ENCODE results near the gene GATA2.

The GATA2 gene

DNA sequence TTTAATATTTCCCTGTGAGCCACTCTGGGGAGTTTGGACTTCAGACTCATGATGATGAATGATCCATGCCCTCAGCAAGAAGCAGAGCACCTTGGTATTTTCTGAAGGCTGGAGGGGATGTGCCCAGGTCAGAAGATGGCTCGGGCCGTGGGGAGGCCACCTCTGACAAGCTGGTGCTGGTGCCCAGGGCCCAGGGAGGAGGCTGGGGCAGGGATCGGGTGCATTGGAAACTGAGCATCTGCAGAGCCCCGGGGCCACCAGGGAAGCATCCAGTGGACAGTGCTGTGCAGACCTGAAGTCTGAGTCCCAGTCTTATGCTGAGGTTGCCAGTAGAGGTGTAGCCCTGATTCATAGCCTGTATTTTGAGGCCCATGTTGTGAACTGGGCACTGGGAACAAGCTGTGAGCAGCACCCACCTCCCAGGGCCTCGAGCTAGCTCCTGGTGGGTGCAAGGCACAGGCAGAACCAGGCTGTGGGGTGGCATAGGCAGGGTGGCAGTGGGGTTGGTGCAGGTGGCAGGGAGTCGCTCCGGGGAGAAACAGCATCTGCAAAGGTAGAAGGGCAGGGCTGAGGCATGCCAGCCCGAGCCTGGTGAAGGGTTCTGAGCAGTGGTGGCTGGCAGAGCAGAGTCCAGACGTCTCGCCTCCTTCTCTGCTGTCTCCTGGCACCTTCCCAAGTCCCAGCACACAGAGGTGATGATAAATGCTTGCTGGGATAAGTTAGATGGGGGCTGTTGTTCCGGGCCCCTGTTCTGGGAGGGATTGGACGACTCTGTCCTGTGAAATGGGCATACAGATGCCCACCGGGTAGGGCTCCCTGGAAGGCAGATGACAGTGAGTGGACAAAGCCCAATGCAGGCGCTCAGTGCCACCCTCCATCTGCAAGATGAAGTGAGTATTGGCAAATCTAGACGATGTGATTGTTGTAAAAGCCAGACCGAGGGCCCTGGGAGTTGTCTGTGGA is 36.9 kb downstream of the GATA2 start:
- FAIRE-seq: no peak

GRCh38 chr3:128455116-128455515 is 37.9 kb downstream of the GATA2 start:
- FAIRE-seq: no peak

DNA sequence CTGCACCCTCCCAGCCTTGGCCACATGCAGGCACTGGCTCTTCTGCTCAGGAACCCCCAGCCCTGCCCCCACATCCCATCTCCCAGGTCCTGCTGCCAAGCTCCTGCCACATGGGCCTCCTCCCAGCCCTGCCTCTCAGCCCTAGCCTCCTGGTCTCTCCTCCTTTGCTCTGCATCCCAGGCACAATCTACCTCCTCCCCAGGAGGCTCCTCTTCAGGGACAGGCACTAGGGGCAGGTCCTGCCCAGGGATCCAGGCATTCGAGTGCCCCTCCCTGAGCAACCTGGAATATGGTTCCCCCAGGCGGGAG is 38.7 kb downstream of the GATA2 start:
- no peak for FAIRE-seq

DNA sequence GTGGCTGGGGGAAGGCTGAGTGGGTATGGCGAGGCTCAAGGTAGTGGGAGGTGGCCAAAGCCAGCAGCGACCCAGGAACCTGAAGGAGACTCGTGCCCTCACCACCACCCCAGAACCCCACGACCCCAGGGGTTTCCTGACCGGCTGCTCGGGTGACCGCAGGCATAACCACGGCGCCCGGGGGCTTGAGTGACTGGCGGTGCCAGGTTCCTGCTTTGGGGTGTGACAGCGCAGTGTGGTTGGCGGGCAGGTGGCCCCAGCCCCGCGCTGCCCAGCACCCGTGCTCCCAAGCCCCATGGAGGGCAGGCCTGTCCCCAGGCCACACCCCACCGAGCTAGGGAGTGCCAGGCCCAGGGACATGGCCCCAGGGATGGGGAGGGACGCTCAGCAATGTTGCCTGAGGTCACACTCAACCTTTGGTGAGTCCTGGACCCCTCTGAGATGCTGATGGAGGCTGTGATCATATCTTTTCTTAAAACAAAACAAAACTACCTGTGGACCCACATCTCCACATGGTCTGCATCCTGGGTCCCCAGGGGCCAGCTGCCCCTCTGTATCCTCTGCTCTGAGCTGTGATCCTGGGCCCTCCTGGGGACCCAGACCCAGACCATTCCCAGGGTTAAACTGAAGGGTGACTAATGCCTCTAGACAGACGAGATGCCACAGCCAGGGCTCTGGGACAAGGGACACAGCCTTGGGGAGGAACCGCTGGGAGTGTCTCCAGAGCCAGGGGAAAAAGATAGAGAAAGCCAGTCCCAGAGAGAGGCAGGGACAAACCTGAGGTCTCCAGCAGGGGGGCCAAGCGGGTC is 39.3 kb downstream of the GATA2 start:
- no peak for FAIRE-seq

DNA sequence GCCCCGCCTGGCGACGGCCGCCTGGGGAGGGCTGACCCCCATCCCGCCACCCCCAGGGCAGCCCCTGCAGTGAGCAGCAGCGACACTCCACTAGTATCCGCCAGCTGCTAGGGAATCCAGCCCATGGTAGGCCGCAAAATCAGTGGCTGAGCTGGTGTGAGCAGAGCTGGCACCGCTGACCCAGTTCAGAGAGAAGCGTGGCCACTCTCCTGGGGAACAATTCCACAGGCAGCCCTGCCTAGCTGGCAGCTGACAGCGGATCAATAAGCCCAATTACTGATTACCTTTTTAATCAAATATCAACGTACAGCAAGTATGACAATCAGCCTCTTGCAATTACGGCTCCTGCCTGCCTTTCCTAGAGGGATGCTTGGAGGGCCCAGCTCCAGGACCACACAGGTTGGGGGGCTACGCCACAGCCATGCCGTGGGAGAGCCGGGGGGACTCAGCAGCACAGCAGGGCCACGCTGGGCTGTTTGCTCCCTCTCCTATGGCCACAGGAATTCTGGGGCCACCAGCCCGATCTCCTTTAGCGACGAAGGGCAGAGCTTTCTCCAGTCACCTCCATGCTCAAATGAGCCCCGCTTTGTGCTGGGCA is 40.2 kb downstream of the GATA2 start:
- FAIRE-seq: no peak

DNA sequence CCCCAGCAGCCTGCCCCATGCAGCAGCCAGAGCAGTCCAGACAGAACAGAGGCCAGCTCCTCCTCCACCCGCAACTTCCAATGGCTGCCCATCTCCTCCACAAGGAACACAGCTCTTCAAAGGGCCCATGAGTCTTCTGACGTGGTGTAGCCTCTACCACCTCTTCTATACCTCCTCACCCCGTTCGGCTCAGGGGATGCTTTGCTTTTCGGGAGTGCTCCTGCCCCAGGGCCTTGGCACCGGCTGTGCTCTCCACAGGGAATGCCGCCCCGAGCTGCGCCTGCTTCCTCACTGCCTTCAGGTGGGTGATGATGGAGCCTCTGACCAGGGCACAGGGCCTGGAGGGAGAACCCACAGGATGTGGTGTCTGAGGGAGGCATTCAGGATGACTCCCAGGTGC is 40.9 kb downstream of the GATA2 start:
- no peak for FAIRE-seq

GRCh38 chr3:128449111-128449638 is 43.8 kb downstream of the GATA2 start:
- FAIRE-seq: no peak

GRCh38 chr3:128448491-128448890 is 44.5 kb downstream of the GATA2 start:
- no peak for FAIRE-seq

GRCh38 chr3:128447561-128448013 is 45.4 kb downstream of the GATA2 start:
- FAIRE-seq: no peak

DNA sequence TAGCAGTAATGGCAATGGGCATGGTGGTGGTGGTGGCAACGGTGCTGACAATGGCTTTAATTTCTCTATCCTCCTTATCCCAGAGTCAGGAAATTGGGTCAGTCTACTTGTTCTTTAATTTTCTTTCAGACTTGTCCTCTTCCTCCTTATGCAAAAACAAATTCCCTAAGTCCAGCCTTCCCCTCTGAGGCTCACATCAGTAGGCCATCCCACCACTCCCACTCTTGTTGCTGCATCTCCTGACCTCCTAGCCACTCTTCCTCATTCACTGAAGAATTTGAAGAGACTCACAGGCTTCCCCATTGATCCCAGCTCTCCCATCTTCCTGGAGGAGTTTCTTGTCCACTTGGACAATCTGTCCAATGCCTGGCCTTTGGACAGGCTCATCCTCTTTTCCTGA is 46.2 kb downstream of the GATA2 start:
- no peak for FAIRE-seq

- FAIRE-seq: no peak
Measured at GRCh38 chr3:128445357-128445756, 47.6 kb downstream of the GATA2 start.

GRCh38 chr3:128443771-128444170 is 49.2 kb downstream of the GATA2 start:
- no peak for FAIRE-seq

DNA sequence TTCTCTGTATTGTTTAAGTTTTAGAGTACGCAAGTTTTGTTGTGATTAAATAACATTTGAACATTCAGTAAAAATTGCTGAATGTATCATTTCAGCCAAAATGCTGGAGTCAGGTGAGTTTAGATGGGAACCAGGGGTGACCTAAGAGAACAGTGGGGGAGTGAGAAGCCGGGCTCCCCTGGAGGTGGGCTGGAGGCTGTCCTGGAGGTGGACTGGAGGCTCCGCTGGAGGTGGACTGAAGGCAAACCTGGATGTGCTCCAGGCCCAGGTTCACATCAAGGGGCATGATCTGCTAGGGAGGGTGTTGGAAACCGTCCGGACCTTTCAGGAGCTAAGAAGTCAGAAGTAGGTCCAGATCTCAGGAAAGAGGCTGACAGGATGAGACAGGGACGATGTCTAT is 50.1 kb downstream of the GATA2 start:
- no peak for FAIRE-seq

DNA sequence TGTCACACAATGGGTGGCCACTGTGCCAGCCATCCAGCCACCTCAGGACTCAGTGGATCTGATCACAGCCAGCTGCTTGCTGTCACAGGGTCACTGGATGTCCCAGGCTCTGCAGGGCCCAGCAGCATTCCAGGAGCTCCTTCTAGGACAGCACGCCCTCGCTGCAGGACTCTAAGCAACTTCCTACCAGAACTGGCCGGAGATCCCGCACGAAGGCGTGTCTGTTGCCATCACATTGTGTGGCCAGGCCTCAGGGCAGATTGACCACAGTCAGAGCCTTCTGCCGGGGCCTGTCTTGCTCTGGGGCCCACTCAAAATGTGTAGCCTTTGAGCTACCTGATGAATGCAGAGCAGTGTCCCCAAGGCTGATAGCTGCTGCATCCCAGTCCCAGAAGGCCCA is 50.9 kb downstream of the GATA2 start:
- no peak for FAIRE-seq

- FAIRE-seq: no peak
Measured at GRCh38 chr3:128439226-128439625, 53.8 kb downstream of the GATA2 start.

- no peak for FAIRE-seq
Measured at GRCh38 chr3:128438488-128439072, 54.4 kb downstream of the GATA2 start.

DNA sequence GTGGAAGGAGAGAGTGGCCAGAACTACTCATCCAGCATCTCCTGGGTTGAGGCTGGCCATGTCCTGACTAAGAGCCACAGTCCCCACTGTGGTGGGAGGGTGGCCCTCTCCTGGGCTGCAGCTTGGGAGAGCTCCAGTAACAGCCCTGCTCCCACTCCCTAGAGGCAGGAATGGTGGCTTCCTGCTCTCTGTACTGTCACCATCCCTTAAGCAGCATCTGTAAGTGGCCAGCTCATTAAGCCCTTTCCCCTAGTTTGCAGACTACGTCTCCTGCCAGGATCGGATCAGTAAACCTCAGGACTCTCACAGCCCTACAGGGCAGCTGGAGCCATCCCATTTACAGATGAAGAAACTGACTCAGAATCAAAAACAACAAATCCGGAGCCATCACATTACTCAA is 56.8 kb downstream of the GATA2 start:
- FAIRE-seq: no peak

- FAIRE-seq: no peak
Measured at GRCh38 chr3:128435561-128435960, 57.4 kb downstream of the GATA2 start.

DNA sequence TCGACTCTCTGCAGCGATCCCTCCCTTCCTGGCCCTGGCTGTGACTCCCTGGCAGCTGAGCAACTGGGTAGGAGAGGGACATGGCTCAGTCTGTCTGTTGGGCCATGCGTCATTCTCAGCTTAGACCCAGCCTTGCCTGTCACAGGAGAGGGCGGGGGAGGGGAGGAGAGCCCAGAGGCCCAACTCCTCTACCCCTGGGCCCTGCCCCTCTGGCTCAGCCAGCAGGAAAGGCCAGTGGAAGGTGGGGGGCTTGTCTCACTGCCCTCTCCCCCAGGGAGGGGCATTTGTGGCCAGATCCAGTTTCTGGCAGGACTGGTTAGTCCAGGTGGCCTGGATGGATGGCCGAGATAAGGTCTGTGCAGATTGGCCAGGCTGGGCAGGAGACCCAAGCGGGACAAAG is 57.9 kb downstream of the GATA2 start:
- FAIRE-seq: no peak

GRCh38 chr3:128434524-128434923 is 58.5 kb downstream of the GATA2 start:
- no peak for FAIRE-seq

- no peak for FAIRE-seq
Measured at GRCh38 chr3:128433837-128434165, 59.2 kb downstream of the GATA2 start.

- no peak for FAIRE-seq
Measured at GRCh38 chr3:128432971-128433836, 59.8 kb downstream of the GATA2 start.
